ENCODE measurements around the gene SETD6.

DNA sequence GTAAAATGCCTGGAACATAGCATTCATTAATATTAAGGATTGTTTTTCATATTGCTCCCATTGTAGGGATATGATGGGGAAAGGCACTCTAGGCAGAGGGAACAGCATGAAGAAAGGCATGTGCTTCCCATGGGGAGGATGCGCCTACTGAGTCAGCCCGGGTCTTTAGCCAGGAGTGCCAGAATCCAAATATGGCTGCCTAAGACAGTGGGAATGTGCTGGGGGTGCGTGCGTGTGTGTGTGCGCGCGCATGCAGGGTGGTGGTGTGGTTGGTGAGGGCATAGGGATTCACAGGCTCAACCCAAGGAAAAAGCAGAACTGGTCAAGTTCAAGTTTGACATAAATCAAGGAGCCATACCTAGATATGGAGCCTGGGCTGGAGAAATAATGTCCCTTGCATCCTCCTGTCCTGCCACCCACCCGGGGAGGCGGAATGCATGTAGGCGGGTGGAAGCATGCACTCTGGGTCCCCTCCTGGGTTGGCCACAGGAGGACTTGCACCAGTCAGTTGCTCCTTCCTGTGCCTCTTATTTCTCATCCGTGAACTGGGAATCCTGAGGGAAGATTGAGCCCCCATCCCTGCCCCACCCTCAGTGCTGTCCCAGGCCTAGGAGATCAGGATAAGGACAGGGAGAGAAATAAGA, 34.0 kb upstream of the SETD6 start:
- TF ChIP-seq, protein P1, sequence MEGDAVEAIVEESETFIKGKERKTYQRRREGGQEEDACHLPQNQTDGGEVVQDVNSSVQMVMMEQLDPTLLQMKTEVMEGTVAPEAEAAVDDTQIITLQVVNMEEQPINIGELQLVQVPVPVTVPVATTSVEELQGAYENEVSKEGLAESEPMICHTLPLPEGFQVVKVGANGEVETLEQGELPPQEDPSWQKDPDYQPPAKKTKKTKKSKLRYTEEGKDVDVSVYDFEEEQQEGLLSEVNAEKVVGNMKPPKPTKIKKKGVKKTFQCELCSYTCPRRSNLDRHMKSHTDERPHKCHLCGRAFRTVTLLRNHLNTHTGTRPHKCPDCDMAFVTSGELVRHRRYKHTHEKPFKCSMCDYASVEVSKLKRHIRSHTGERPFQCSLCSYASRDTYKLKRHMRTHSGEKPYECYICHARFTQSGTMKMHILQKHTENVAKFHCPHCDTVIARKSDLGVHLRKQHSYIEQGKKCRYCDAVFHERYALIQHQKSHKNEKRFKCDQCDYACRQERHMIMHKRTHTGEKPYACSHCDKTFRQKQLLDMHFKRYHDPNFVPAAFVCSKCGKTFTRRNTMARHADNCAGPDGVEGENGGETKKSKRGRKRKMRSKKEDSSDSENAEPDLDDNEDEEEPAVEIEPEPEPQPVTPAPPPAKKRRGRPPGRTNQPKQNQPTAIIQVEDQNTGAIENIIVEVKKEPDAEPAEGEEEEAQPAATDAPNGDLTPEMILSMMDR (IDR thresholded peaks at IDR 0.05; ENCODE audit: low read length): no peak
- TF ChIP-seq EZH2 (IDR thresholded peaks at IDR 0.05; ENCODE audit: borderline replicate concordance, low read length): no peak
